Measurements from ENCODE around the gene CSMD2.

GRCh38 chr1:34155860-34156259, 9.2 kb downstream of the CSMD2 start:
- TF ChIP-seq POLR2A (IDR thresholded peaks at IDR 0.05; ENCODE audit: borderline replicate concordance, extremely low read depth, insufficient read depth, insufficient read length): no peak
- TF ChIP-seq CTCF (IDR thresholded peaks at IDR 0.05 in 2 of 3, conservative IDR thresholded peaks at IDR 0.05 in 1 of 3; ENCODE audit: borderline replicate concordance in 1 of 3, insufficient read depth in 1 of 3, low read depth in 2 of 3, low read length in 2 of 3): no peak
